Right lobe of liver (tissue), 4 donors: ENCODE measurements around the gene STX5.

Source experiments
- POLR2A ChIP-seq: fragments of 450-650 bp; IDR thresholded peaks from one replicate; pipeline ENCODE4 v1.6.1; 2017; ENCODE audit warnings: antibody characterized with exemption, mild to moderate bottlenecking
- TF ChIP-seq, protein P1 (sequence below), 4 donors: fragments of 200-600 bp in 3 of 4; fragments of 450-650 bp in 1 of 4; IDR thresholded peaks; one replicate each; pipeline versions ENCODE4 v1.5.1 to v1.8.0; 2016 to 2022; ENCODE audit warnings: antibody characterized with exemption in 4 of 4, mild to moderate bottlenecking in 2 of 4
- donor health status: DM: no; HTN: no; CAD: no.
- donor health status: DM: no; HTN: no; CAD: no.
- donor health status: DM: no; HTN: yes; CAD: no.

GRCh38 chr11:62792202-62792575 is 39.7 kb downstream of the STX5 start:
- no peak for TF ChIP-seq POLR2A
- TF ChIP-seq, protein P1, sequence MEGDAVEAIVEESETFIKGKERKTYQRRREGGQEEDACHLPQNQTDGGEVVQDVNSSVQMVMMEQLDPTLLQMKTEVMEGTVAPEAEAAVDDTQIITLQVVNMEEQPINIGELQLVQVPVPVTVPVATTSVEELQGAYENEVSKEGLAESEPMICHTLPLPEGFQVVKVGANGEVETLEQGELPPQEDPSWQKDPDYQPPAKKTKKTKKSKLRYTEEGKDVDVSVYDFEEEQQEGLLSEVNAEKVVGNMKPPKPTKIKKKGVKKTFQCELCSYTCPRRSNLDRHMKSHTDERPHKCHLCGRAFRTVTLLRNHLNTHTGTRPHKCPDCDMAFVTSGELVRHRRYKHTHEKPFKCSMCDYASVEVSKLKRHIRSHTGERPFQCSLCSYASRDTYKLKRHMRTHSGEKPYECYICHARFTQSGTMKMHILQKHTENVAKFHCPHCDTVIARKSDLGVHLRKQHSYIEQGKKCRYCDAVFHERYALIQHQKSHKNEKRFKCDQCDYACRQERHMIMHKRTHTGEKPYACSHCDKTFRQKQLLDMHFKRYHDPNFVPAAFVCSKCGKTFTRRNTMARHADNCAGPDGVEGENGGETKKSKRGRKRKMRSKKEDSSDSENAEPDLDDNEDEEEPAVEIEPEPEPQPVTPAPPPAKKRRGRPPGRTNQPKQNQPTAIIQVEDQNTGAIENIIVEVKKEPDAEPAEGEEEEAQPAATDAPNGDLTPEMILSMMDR (IDR thresholded peaks at IDR 0.05) = no peak
